ENCODE results near the gene OR2T10. TPM values are rescaled to one million over a fixed set of nuclear protein-coding genes. Genes with fewer than 3 reads are reported as not detected.

Gene OR2T10
- total and polyA plus RNA-seq, 9 donors, result not detected

GRCh38 chr1:248627971-248628844, 30.7 kb upstream of the OR2T10 start:
- H3K4me1 ChIP-seq (ENCODE audit: control insufficient read depth, insufficient read depth, low read length), result no peaks in the 10 kb centered on the region
- WGBS (ENCODE audit: insufficient coverage), result 72% methylated on average over 5 of the region's 9 CpGs
- peaks cover 19% of the 10 kb centered on the region for H3K9me3 ChIP-seq (replicated peaks; ENCODE audit: control insufficient read depth, low read depth, low read length)
- H3K36me3 ChIP-seq (ENCODE audit: control insufficient read depth, insufficient read depth, low read length), result no peaks in the 10 kb centered on the region
- no peaks in the 10 kb centered on the region for H3K27me3 ChIP-seq (ENCODE audit: control insufficient read depth, insufficient read depth, low read length)
- no peak for DNase-seq
- H3K27ac ChIP-seq (ENCODE audit: low read length), result no peak overlapping the region
- no peak overlapping the region for H3K4me3 ChIP-seq (ENCODE audit: low read length)

- Histone ChIP-seq H3K9me3 (replicated peaks; ENCODE audit: control insufficient read depth, low read depth, low read length) (peaks cover 23% of the 10 kb centered on the region), H3K4me1 (ENCODE audit: control insufficient read depth, insufficient read depth, low read length) (no peaks in the 10 kb centered on the region), H3K36me3 (ENCODE audit: control insufficient read depth, insufficient read depth, low read length) (no peaks in the 10 kb centered on the region), H3K4me3 (ENCODE audit: low read length) (no peak overlapping the region), H3K27ac (ENCODE audit: low read length) (no peak overlapping the region), H3K27me3 (ENCODE audit: control insufficient read depth, insufficient read depth, low read length) (no peaks in the 10 kb centered on the region)
- no peak for DNase-seq
- WGBS (ENCODE audit: insufficient coverage), result 72% methylated on average over 3 of the region's 5 CpGs
Measured at GRCh38 chr1:248625971-248626370, 28.5 kb upstream of the OR2T10 start.

- Histone ChIP-seq H3K27me3 (ENCODE audit: control insufficient read depth, insufficient read depth, low read length) (no peaks in the 10 kb centered on the region), H3K4me1 (ENCODE audit: control insufficient read depth, insufficient read depth, low read length) (no peaks in the 10 kb centered on the region), H3K9me3 (replicated peaks; ENCODE audit: control insufficient read depth, low read depth, low read length) (peaks cover 21% of the 10 kb centered on the region), H3K27ac (ENCODE audit: low read length) (no peak overlapping the region), H3K4me3 (ENCODE audit: low read length) (no peak overlapping the region), H3K36me3 (ENCODE audit: control insufficient read depth, insufficient read depth, low read length) (no peaks in the 10 kb centered on the region)
- WGBS (ENCODE audit: insufficient coverage), result 90% methylated on average over 1 of the region's 4 CpGs
- DNase-seq, result no peak
Measured at GRCh38 chr1:248625166-248625565, 27.7 kb upstream of the OR2T10 start.

DNA sequence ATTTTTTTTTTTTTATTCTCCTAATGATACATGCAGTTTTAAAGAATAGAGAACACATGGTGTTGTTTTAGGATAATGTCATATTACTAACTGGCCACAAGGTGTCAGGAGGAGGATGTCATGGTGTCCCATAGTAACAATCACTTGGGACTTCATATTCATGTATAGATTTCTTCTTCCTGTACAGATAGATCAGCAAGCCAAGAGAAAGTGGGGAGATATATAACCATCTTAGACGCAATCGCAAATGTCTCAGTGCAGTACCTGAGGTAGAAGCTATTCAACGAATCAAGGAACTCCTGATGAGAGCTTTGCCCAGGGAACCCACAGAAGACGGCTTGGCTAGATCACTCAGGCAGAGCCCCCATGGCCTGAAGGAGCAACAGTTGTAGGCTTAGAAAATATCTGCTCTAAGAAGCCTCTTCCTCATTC, 25.1 kb upstream of the OR2T10 start:
- no peak for DNase-seq

GRCh38 chr1:248621770-248622169, 24.3 kb upstream of the OR2T10 start:
- Histone ChIP-seq H3K9me3 (replicated peaks; ENCODE audit: control insufficient read depth, low read depth, low read length) (peaks cover 10% of the 10 kb centered on the region), H3K27me3 (ENCODE audit: control insufficient read depth, insufficient read depth, low read length) (no peaks in the 10 kb centered on the region), H3K4me3 (ENCODE audit: low read length) (no peak overlapping the region), H3K36me3 (ENCODE audit: control insufficient read depth, insufficient read depth, low read length) (no peaks in the 10 kb centered on the region), H3K27ac (ENCODE audit: low read length) (no peak overlapping the region), H3K4me1 (ENCODE audit: control insufficient read depth, insufficient read depth, low read length) (no peaks in the 10 kb centered on the region)
- DNase-seq, result no peak
- 54% methylated on average over 2 of the region's 7 CpGs for WGBS (ENCODE audit: insufficient coverage)

More for the DNA sequence above, 25.1 kb upstream of the OR2T10 start:
- no peaks in the 10 kb centered on the region for H3K27me3 ChIP-seq (ENCODE audit: control insufficient read depth, insufficient read depth, low read length)
- H3K4me3 ChIP-seq (ENCODE audit: low read length), result no peak overlapping the region
- peaks cover 15% of the 10 kb centered on the region for H3K9me3 ChIP-seq (replicated peaks; ENCODE audit: control insufficient read depth, low read depth, low read length)
- no peaks in the 10 kb centered on the region for H3K4me1 ChIP-seq (ENCODE audit: control insufficient read depth, insufficient read depth, low read length)
- no peaks in the 10 kb centered on the region for H3K36me3 ChIP-seq (ENCODE audit: control insufficient read depth, insufficient read depth, low read length)
- H3K27ac ChIP-seq (ENCODE audit: low read length), result no peak overlapping the region
- WGBS (ENCODE audit: insufficient coverage), result 74% methylated on average over 4 of the region's 4 CpGs

GRCh38 chr1:248618878-248619277, 21.4 kb upstream of the OR2T10 start:
- no peak overlapping the region for H3K27ac ChIP-seq (ENCODE audit: low read length)
- peaks cover 7% of the 10 kb centered on the region for H3K9me3 ChIP-seq (replicated peaks; ENCODE audit: control insufficient read depth, low read depth, low read length)
- no peaks in the 10 kb centered on the region for H3K27me3 ChIP-seq (ENCODE audit: control insufficient read depth, insufficient read depth, low read length)
- H3K36me3 ChIP-seq (ENCODE audit: control insufficient read depth, insufficient read depth, low read length), result no peaks in the 10 kb centered on the region
- WGBS (ENCODE audit: insufficient coverage), result no CpG with 5 or more reads among the region's 3 CpGs
- DNase-seq, result peak; percentile 1
- H3K4me1 ChIP-seq (ENCODE audit: control insufficient read depth, insufficient read depth, low read length), result no peaks in the 10 kb centered on the region
- H3K4me3 ChIP-seq (ENCODE audit: low read length), result no peak overlapping the region

- H3K4me3 ChIP-seq (ENCODE audit: low read length), result no peak overlapping the region
- H3K27ac ChIP-seq (ENCODE audit: low read length), result no peak overlapping the region
- H3K27me3 ChIP-seq (ENCODE audit: control insufficient read depth, insufficient read depth, low read length), result no peaks in the 10 kb centered on the region
- no peak for DNase-seq
- no peaks in the 10 kb centered on the region for H3K36me3 ChIP-seq (ENCODE audit: control insufficient read depth, insufficient read depth, low read length)
- H3K4me1 ChIP-seq (ENCODE audit: control insufficient read depth, insufficient read depth, low read length), result no peaks in the 10 kb centered on the region
- 95% methylated on average over 4 of the region's 7 CpGs for WGBS (ENCODE audit: insufficient coverage)
- peaks cover 7% of the 10 kb centered on the region for H3K9me3 ChIP-seq (replicated peaks; ENCODE audit: control insufficient read depth, low read depth, low read length)
Measured at GRCh38 chr1:248618119-248618518, 20.6 kb upstream of the OR2T10 start.

DNA sequence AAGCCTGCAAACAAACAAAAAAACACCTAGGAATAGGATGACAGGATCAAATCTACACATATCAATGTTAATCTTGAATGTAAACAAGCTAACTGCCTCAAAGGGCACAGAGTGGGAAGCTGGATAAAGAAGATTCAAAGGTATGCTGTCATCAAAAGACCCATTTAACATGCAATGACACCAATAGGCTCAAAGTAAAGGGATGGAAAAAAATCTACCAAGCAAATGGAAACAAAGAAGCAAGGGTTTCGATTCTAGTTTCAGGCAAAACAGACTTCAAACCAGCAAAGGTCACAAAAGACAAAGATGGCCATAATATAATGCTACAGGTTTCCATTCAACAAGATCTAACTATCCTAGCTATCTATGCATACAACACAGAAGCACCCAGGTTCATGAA, 16.2 kb upstream of the OR2T10 start:
- H3K9me3 ChIP-seq (replicated peaks; ENCODE audit: control insufficient read depth, low read depth, low read length), result peaks cover 17% of the 10 kb centered on the region
- H3K27me3 ChIP-seq (ENCODE audit: control insufficient read depth, insufficient read depth, low read length), result no peaks in the 10 kb centered on the region
- H3K4me3 ChIP-seq (ENCODE audit: low read length), result no peak overlapping the region
- no CpG with 5 or more reads among the region's 1 CpG for WGBS (ENCODE audit: insufficient coverage)
- no peaks in the 10 kb centered on the region for H3K36me3 ChIP-seq (ENCODE audit: control insufficient read depth, insufficient read depth, low read length)
- no peak for DNase-seq
- H3K27ac ChIP-seq (ENCODE audit: low read length), result no peak overlapping the region
- H3K4me1 ChIP-seq (ENCODE audit: control insufficient read depth, insufficient read depth, low read length), result no peaks in the 10 kb centered on the region

DNA sequence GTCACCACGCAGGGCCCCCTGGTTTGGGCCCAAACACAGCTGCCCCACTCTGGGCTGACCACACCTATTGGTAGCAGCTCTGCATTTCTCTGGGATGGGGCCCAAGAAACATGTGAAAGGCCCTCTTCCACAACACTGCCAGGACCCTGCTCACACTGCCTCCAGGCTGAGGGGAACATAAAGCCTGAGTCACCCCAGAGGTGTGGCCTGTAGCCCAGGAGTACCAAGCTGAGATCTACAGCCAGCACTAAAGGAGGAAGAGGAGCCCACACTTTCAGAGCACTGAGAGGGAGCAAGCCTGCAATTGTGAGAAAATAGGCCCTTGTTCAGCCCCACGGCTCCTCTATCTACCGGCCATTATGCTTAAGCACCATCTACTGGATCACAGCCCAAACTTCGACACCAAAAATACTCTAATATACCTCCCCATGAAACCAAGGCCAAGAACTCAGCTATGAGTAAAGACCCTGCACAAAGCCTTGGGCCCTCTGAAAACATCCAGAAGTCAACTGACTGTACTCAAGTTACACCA, 14.4 kb upstream of the OR2T10 start:
- DNase-seq, result no peak
- Histone ChIP-seq H3K27ac (ENCODE audit: low read length) (no peak overlapping the region), H3K9me3 (replicated peaks; ENCODE audit: control insufficient read depth, low read depth, low read length) (peaks cover 17% of the 10 kb centered on the region), H3K36me3 (ENCODE audit: control insufficient read depth, insufficient read depth, low read length) (no peaks in the 10 kb centered on the region), H3K4me1 (ENCODE audit: control insufficient read depth, insufficient read depth, low read length) (no peaks in the 10 kb centered on the region), H3K4me3 (ENCODE audit: low read length) (no peak overlapping the region), H3K27me3 (ENCODE audit: control insufficient read depth, insufficient read depth, low read length) (no peaks in the 10 kb centered on the region)
- WGBS (ENCODE audit: insufficient coverage), result 92% methylated on average over 2 of the region's 4 CpGs

GRCh38 chr1:248610301-248610700, 12.8 kb upstream of the OR2T10 start:
- Histone ChIP-seq H3K4me3 (ENCODE audit: low read length) (no peak overlapping the region), H3K27ac (ENCODE audit: low read length) (no peak overlapping the region), H3K9me3 (replicated peaks; ENCODE audit: control insufficient read depth, low read depth, low read length) (peaks cover 17% of the 10 kb centered on the region), H3K4me1 (ENCODE audit: control insufficient read depth, insufficient read depth, low read length) (no peaks in the 10 kb centered on the region), H3K27me3 (ENCODE audit: control insufficient read depth, insufficient read depth, low read length) (no peaks in the 10 kb centered on the region), H3K36me3 (ENCODE audit: control insufficient read depth, insufficient read depth, low read length) (no peaks in the 10 kb centered on the region)
- DNase-seq, result no peak
- WGBS (ENCODE audit: insufficient coverage), result no CpG with 5 or more reads among the region's 3 CpGs

Data from muscle of leg (tissue), 11 donors.